Erythroblast (primary cell): ENCODE results near the gene ARSI.

Source experiments
- DNase-seq, 2 experiments: peaks; one replicate each; lab custom pipeline; 2025; lab: John Stamatoyannopoulos, UW
- GATA1 ChIP-seq: IDR thresholded peaks from 2 replicates; pipeline ENCODE4 v1.6.1; 2011; ENCODE audit warnings: low read depth, mild to moderate bottlenecking, control low read depth, low read length, moderate library complexity
- POLR2A ChIP-seq: IDR thresholded peaks from 2 replicates; pipeline ENCODE4 v1.6.1; 2011; ENCODE audit warnings: mild to moderate bottlenecking, low read length

Gene ARSI

DNA sequence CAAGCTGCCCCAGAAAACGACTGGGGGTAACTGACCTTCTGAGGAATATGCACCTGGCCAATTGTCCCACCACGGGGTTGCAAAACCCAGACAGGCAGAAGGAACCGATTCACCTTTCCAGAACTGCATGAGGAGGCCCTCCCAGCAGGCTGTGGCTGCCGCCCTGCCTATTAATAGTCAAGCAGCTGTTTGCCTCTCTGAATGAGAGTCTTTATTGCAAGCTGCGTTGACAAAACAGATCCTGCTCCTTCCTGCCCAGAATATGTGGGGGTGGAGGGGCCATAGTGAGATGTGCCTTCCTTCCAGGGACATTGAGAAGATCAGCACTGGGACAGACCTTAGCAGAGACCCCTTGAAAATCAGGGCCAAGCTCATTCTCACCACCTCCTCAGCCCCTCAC, 36.5 kb upstream of the ARSI start:
- TF ChIP-seq GATA1, result no peak
- no peak for TF ChIP-seq POLR2A
- no peak for DNase-seq

DNA sequence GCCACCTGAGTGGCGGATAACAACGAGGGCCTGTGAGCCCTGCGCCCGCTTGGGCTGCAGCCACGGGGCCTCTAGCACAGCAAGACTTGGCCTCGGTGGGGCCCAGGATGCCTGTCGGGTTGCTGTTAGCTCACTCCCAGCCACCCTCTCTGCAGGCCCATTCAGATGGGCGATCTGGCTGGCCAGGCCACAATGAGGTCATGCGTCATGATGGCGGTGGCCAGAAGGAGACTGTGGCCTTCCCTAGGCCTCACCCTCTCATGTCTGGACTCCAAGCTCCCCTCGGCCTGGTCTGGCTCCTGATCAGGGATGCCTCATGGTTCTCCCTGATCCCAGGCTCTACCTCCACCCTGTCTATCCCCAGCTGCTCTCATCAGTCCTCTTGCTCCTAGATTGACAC, 35.8 kb upstream of the ARSI start:
- no peak for DNase-seq
- TF ChIP-seq GATA1 (no peak), POLR2A (no peak)

DNA sequence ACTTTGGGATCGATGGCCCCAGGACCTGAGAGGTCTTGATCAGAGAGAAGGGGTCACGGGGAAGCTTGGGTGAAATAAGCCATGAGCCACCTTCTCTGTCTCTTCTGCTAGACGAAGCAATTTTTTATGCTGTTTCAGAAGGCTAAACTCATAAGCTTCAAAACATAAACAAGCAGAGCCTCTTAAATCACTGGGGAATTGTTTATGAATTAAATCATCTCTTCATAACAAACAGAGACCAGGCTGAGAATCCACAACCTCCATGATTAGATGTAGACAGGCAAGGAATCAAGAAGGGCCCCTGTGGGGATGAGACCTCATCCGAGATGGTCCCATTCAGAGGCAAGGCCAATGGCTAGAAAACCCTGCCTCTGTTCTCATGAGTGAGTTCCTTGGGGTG, 33.1 kb upstream of the ARSI start:
- no peak for DNase-seq
- TF ChIP-seq POLR2A (no peak), GATA1 (no peak)

DNA sequence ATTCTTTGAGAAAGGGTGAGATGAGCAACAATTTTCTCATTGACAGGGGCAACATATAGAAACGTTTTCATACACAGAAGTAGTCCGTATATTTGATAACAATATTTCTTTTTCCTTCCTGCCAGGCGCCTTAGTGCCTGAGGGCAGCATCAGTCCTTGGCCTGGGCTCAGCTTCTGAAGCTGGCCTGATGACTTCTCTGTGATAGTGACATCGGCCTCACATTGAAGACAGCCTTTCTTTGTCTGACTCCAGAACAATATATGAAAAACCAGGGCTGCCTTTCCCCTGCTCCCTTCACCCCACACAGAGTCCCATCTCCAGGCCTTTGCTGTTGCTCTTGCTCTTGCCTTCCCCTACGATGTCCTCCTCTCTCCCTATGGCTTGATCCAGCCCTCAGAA, 30.7 kb upstream of the ARSI start:
- TF ChIP-seq POLR2A, result no peak
- TF ChIP-seq GATA1, result no peak
- DNase-seq, result no peak

DNA sequence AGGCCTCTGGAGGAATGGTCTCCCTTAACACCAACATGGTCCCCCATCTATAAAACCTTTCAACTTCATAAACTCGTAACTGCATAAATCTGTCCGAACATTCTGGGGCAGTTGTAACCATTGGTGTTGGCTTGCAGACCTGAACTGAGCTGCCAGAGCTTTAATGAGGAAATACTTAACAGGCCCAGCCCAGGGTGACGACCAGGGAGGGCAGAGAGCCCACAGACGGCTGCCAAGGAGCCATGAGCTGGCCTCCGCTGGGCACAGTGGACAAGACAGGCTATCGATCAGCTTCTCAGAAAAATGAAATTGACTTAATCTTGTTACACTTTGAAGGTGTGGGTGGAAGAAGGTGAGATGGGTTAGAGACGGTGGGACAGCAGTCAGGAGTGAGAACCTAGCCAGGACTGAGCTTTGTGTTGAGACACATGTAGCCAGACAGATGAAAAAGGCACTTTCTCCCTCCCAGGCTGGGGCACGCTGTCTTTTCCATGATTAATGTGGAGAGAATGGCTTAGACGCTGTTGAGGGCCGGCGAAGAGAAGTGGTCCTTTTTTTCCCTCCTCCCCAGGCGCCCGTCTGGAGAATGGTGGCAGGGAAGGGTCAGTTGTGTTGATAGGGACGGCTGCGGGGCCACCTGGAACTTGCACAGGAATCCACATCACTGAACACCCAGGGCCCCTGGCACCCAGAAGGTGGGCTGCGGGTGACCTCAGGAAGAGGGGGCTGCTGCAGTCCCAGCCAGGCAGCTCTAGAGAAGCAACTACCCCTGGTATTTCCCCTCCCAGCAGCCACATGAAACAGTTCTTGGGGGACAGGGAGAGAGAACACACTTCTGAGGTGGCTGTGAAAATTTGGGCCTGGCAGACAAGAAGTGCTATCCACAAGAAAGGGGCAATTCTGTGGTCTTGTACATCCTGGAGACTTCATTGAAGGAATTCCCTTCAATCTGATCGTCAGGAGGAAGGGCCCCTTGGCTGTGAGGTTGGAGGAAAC, 27.5 kb upstream of the ARSI start:
- no peak for DNase-seq
- TF ChIP-seq POLR2A (no peak), GATA1 (no peak)

DNA sequence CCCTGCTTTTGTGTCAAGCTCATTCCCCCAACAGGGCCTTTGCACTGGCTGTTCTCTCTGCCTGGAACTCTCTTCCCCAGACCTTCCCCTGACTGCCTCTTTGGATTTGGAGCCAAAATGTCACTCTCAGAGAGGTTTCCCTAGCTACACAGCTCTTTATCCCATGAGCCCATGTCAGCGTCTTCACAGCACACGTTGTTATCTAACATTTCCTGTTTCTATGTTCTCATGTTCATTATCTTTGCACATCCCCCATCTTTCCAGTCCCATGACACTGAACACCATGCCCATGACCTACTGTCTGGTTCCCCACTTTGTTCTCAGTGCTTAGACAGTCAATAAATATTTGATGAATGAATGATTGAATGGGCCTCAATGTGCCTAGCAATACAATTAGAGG, 26.3 kb upstream of the ARSI start:
- no peak for TF ChIP-seq GATA1
- TF ChIP-seq POLR2A, result no peak

DNA sequence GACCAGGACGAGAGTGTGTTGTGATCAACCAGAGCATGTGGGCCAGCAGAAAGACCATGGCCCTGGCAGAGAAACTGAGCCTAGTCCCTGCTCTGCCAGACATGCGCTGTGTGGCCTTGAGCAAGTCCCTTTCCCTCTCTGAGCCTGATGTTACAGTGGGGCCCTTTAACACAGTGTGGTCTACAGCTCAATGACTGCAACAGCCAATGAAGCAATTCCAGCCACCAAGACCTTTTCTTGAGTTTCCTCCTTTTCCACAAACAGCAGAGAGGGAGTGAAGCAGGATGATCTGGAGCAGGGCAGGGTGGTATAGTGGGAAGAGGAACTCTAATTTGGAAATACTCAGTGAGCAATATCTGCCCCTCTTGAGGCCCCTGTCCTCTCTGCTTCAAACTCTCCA, 25.8 kb upstream of the ARSI start:
- no peak for TF ChIP-seq GATA1
- no peak for TF ChIP-seq POLR2A
- no peak for DNase-seq

More for the DNA sequence above, 26.3 kb upstream of the ARSI start:
- peak; percentile 24 to 69 for DNase-seq

DNA sequence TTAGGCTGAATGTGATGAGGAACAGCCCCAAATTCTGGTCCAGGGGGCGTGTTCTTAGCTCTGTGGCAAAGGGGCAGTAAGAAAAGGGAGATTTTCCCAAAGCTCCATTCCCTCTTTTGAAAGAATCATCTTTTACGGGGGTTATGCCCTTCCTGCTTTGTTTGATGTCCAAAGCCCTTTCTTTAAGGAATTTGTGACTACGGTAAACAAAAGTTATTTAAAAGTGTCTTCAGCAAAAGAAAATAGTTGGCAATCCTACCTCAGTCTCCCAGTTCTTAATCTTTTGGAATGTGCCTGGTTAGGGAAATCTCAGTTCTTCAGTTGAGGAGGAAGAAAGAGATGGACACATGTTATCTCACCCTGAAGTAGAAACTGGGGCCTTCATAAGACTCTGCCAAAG, 24.4 kb upstream of the ARSI start:
- TF ChIP-seq POLR2A (no peak), GATA1 (no peak)
- DNase-seq, result no peak

DNA sequence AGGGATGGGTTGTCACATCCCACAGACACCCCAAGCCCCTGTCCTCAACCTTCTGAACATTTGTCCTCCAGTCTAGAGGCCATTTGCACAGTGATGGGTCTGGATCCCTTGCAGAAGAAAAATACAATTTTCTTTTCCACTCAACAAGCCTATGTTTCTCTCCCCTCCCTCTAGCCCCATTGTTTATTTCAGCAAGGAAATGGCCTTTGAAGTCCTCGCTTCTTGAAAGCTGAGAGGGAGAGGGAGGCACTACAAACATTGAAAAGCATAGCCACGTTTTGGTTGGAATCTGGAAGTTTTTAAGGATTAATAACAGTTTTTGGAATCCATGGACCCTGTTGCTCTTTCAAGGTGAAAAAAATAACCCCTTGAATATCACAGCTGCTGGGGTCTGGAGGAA, 24.0 kb upstream of the ARSI start:
- TF ChIP-seq POLR2A, result no peak
- no peak for TF ChIP-seq GATA1
- DNase-seq, result no peak

DNA sequence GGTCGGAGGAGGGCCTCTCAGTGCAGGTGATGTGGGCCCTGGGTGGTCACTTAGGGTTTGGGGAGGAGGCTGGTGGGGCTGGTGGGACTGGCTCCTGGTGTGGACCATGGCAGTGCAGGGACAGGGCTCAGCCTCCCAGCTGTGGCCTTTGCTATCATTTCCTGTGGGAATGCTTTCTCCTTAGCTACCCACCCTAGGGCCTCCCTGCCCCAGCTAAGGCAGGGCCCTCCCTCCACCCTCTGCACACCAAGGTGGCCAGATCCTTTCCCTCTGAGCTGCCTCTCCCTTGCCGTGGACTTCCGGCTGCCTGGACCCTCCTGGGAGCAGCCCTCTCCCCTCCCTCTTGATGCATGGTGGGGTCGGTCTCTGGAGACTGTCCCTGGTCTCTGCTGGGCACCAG, 22.7 kb upstream of the ARSI start:
- TF ChIP-seq POLR2A (no peak), GATA1 (no peak)
- DNase-seq, result no peak

DNA sequence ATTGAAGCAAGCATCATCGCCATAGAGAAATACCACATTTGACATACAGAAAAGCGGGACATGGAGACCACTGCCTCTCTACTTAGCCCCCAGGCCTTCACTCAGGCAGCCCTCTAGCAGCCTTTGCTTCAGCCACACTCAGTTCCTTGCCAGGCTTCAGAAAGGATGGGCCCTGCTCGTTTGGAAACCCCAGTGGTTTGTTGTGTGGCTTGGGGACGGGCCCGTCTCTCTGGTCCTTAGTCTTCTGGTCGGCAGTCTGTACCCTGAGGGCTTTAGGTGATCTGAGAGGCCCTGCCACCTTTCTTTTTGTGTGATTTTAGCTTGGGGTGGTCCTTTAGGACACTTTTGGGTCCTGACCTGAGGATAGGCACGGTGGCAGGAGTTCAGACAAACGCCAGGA, 21.1 kb upstream of the ARSI start:
- no peak for DNase-seq
- TF ChIP-seq POLR2A (no peak), GATA1 (no peak)

DNA sequence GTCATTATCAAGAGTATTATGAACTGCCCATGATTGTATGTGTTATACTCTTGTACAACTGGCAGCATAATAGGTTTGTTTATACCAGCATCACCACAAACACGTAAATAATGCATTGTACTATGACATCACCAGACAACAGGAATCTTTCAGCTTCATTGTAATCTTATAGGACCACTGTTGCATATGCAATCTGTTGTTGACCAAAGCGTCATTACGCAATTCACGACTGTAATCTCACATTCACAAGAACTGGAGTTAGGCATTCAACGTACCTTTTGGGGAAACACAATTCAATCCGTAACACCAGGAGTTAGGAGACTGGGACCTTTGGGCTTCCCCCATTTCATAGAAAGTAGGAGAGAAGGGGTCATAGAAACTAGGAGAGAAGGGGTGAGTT, 20.4 kb upstream of the ARSI start:
- TF ChIP-seq POLR2A (no peak), GATA1 (no peak)

DNA sequence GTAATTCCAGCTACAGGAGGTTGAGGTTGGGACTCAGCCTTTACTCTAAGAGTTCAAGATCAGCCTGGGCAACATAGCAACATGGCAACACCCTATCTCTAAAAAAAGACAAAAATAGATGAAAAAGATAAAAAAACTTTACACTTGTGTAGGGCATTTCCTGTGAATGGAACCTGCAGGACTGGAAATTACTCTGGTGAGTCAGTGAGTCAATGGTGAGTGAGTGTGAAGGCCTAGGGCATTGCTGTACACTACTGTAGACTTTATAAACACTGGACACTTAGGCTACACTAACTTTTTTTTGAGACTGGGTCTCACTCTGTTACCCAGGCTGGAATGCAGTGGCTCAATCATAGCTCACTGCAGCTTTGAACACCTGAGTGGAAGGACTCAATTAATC, 19.5 kb upstream of the ARSI start:
- no peak for TF ChIP-seq POLR2A
- no peak for TF ChIP-seq GATA1
- DNase-seq, result no peak

More for the DNA sequence above, 20.4 kb upstream of the ARSI start:
- peak in 1 of 2 experiments; percentile 16 for DNase-seq

DNA sequence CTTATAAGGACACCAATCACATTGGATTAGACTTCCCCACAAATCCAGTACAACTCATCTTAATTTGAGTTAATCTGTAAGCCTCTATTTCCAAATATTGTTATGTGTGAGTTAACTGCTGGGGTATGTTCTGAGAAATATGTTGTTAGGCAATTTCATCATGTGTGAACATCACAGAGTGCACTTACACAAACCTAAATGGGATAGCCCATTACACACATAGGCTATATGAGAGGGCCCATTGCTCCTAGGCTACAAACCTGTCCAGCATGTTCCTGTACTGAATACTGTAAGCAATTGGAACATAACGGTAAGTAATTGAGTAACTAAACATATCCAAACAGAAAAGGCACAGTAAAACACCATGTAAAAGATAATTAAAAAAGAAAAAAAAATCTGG, 19.1 kb upstream of the ARSI start:
- no peak for DNase-seq
- TF ChIP-seq POLR2A (no peak), GATA1 (no peak)
